Skeletal muscle cell (primary cell): ENCODE measurements around the gene ALDH18A1.

Experiments used
- DNase-seq: peaks from one replicate; pipeline ENCODE4 v3.0.0-alpha.2; 2010; ENCODE audit warnings: low read depth
- H3K4me3 ChIP-seq: 2 replicates; pipeline ENCODE4 v1.5.1; 2011; ENCODE audit warnings: low read depth, mild to moderate bottlenecking, control low read depth, low read length, moderate library complexity

ALDH18A1 gene

GRCh38 chr10:95600158-95600557, 56.4 kb downstream of the ALDH18A1 start:
- no peak for DNase-seq
- H3K4me3 ChIP-seq, result no peak overlapping the region

DNA sequence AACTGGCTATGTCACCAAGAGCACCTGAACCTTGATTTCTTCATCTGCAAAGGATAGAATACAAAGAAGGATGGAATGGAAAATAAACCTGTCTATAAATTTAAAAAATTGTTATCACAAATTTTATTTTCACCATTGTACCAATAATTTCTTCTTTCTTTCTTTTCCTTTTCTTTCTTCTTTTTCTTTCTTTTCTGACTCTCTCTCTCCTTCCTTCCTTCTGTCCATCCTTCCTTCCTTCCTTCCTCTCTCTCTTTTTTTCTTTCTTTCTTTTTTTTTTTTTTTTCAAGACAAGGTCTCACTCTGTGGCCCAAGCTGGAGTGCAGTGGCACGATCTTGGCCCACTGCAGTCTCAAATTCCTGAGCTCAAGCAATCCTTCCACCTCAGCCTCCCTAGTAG, 58.7 kb downstream of the ALDH18A1 start:
- H3K4me3 ChIP-seq, result no peak overlapping the region
- no peak for DNase-seq

GRCh38 chr10:95588025-95588424, 68.5 kb downstream of the ALDH18A1 start:
- DNase-seq, result no peak
- H3K4me3 ChIP-seq, result no peak overlapping the region

DNA sequence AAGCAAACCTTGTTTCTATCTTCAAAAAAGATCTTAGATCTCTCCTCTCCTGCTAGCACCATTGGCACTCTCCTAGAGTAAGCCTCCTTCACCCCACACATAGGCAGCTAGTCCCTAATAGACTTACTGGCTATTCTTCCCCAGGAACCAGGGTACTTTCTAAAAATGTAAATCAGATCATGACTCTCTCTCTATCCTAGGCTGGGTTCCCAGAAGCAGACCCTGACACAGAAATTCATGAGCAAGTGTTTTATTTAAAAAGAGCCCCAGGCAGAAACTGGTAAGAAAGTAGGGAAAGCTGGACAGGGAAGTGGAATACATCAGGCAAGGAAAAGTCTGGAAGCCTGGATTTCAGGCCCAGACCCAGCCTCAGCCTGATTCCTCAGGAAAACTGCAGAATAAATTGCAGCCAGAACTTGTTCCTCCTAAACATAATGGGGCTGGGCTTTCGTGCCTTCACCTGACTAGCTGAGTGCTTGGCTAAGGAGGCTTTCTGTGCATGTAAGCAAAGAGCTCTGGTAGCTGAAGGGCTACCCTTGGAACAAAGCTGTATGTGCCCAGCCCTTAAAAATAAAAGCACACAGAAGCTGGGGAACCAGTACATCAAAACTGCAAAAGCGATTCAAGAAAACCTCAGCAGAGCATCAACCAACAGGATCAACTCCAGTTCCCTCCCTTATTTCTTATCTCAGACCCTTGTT, 76.5 kb downstream of the ALDH18A1 start:
- no peak for DNase-seq
- H3K4me3 ChIP-seq, result no peak overlapping the region

DNA sequence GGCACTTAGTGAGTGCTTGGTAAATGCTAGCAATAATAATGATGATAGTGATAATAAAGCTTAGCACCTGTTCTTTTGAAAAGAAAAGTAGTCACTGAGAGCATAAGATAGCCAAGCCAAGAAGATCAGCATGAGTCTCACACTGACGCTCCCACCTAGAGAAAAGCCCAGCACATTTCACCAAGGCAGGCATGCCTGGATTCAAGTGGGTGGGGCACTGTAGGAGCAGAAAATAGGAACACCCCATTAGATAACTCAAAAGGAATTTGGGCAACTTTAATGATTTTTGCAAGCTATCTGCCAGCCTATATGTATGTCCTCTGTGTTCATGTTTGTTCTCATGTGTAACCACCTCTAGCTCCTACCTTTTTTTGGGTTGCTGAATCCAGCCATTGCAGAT, 77.2 kb downstream of the ALDH18A1 start:
- no peak overlapping the region for H3K4me3 ChIP-seq
- DNase-seq, result no peak

- DNase-seq, result no peak
- H3K4me3 ChIP-seq, result no peak overlapping the region
These were observed 77.9 kb downstream of the ALDH18A1 start for GRCh38 chr10:95578619-95579018.

DNA sequence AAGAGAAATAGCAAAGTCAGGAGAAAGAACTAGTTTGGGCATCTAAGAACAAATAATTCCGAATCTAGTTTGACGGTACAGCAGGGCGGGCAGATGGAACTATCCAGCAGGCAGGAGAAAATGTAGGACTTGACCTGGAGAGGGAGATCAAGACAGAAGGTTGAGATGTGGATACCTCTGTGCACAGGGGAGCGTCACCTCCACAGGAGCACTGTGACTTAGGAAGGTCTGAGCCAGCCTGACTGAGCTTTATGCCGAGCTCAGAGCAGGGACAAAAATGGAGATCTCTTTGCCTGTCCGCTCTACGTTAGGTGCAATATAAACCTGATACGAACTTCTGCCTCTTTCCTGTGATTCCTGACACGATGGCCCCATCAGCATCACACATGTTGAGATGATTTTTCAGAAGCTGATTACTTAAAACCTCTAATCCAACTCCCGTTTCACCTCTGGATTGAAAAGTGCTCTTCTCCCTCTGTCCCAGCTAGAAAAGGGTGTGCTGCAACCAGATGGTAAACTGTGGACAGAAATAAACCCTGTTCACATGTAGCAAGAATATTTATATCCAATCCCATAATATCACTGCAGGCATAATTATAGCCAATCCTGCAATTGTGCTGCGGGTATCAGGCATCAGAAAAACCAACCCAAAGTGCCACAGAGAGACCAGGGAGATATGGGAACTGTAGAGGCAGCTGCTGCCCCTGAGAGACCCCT, 81.7 kb downstream of the ALDH18A1 start:
- DNase-seq, result no peak

DNA sequence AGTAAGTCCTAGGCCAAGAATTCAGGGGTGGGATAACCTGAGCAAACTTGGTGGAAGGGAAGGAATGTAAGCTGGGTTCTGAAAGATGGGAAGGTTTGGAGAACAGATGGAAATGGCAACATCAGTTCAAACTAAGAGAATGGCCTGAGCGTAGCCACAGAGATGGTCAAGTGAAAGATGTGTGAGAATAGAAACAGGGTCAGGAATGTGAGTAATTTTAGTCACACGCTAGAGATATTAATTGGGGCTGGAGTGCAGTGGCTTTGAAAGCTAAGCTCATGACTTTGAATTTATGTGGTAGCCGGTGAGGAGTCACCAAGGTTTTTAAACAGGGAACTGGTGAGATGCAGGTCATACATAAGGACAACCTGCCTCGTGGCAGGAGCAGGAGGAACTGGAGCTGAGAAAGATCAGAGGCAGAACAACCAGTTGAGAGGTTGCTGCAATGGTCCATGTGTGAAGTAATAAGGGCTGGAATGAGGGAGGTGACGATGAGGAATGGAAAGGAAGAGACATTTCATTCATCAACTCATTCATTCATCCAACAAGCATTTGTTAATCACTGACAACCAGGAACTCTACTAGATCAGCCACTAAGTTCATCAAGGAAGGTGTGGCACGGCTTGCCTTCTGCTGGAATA, 82.4 kb downstream of the ALDH18A1 start:
- H3K4me3 ChIP-seq, result no peak overlapping the region
- DNase-seq, result no peak

More for the DNA sequence above, 81.7 kb downstream of the ALDH18A1 start:
- no peak overlapping the region for H3K4me3 ChIP-seq

DNA sequence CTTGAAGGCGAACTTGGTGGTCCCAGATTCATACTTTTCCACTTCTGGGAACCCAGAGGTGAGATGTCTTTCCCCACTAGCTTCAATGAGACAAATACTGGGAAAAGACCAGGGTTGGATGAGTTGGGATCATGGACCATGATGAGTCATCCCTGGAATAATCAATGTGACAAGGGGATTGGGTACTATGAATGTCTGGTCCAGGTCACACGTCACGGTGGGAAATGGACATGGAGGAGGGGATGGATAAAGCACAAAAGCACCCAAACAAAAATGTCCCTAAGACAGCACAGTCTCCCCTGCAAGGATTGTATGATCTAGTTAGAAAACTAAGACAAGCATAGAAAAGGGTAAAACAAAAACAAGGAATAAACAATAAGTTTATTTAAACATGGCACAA, 83.0 kb downstream of the ALDH18A1 start:
- no peak for DNase-seq
- H3K4me3 ChIP-seq, result no peak overlapping the region

DNA sequence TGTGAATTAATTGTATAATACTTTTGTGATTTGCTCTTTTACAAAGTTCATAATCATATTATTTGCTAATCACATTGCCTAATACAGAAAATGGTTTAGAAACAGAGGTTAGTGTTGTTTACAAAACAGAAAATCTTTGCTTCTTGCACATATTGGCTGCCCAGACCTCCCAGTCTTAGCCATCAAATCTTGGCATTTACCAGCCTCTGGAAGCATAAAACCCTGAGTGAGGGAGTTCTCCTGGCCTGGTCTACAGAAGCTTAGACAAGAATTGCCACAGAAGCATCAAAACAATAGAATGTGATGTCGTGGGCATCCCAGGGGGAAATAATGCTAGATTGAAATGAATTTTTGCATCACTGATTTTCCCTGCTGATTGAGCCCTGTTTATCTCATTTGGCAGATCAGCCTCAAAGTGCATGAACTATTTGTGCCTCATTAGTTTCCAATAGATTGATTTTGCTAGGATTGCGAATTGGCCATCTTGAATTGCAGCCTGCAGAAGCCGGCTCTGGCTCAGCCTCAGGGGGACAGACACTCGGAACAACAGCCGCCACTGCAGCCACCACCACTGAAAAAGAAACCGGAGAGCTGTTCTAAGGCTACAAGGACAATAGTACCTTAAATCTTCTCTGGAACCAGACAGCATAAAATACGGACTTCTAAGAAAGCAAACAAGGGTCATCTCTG, 84.2 kb downstream of the ALDH18A1 start:
- H3K4me3 ChIP-seq, result no peak overlapping the region
- DNase-seq, result no peak

GRCh38 chr10:95571390-95571789, 85.1 kb downstream of the ALDH18A1 start:
- no peak for DNase-seq
- no peak overlapping the region for H3K4me3 ChIP-seq

- H3K4me3 ChIP-seq, result no peak overlapping the region
- no peak for DNase-seq
These were observed 87.1 kb downstream of the ALDH18A1 start for GRCh38 chr10:95569368-95569767.

GRCh38 chr10:95567903-95568630, 88.4 kb downstream of the ALDH18A1 start:
- DNase-seq, result no peak

GRCh38 chr10:95566136-95566535, 90.4 kb downstream of the ALDH18A1 start:
- H3K4me3 ChIP-seq, result no peak overlapping the region
- DNase-seq, result no peak

More at GRCh38 chr10:95567903-95568630, 88.4 kb downstream of the ALDH18A1 start:
- no peak overlapping the region for H3K4me3 ChIP-seq

GRCh38 chr10:95565336-95565735, 91.2 kb downstream of the ALDH18A1 start:
- H3K4me3 ChIP-seq, result no peak overlapping the region
- DNase-seq, result no peak

- no peak for DNase-seq
- H3K4me3 ChIP-seq, result no peak overlapping the region
These were observed 92.2 kb downstream of the ALDH18A1 start for GRCh38 chr10:95564291-95564690.

- H3K4me3 ChIP-seq, result no peak overlapping the region
- DNase-seq, result no peak
These were observed 94.1 kb downstream of the ALDH18A1 start for GRCh38 chr10:95562341-95562965.

DNA sequence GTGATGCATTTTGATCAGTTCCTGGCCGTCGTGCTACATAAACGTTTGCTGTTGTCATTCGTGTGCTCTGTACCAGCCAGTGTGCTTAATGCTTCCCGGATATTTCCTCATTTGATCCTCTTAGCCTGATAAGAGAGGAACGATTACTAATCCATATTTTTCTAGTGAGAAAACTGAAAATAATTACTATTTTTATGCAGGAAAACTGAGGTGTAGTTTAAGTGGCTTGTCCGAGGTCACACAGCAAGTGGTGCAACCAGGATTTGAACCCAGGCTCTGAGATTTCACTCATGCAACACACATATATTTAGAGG, 94.7 kb downstream of the ALDH18A1 start:
- DNase-seq, result no peak
- peak overlapping the region; percentile 76 for H3K4me3 ChIP-seq

DNA sequence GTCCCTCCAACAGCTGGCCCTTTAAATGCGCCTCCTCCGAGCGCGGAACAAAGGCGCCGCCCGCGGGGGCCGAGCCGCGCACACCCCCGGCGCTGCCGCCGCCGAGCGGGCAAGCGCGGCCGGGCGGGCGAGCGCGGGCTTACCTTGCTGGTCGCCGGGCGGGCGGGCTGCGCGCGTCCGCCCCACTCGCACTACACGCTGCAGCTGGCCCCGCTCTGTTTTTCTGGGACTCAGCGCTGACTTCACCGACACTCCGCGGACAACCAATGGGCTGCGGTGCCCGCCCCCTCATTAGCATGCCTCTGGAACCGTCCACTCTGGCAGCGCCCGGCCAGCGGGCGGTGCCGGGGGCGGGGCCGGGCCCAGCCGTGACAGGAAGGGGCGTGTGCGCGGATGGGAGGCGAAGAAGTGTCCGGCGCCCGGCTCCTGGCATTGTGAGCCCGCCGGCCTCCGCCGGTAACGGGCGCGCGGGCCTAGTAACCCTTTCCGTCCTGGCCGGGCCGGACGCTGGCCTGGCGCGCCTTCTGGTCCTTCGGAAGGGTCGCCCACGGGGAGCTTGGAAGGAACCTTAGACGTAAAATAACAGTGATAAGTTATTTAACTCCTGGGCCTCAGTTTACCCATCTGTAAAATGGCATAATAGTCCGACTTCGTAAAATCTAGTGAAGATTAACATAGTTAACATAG, 95.2 kb downstream of the ALDH18A1 start, which contains the start of gene SORBS1:
TSS of gene SORBS1 (minus strand) at position 195 of the 687 bp plus-strand sequence. CDS start 120,236 bp downstream, outside the sequence.
- DNase-seq, result peak; percentile 82
- H3K4me3 ChIP-seq, result peak within 1 kb of the TSS; percentile 76
